Left forelimb (tissue), 1 donor: ENCODE measurements around the gene FAAH.
"Not testable (repeated sequence)": the region's sequence is repeated elsewhere in the genome, so short reads cannot be mapped to it uniquely, and the experiment has no call there.

Experiments used
- DNase-seq: peaks from one replicate; pipeline ENCODE4 v3.0.0-alpha.2; 2018; ENCODE audit warnings: low spot score

The FAAH gene

DNA sequence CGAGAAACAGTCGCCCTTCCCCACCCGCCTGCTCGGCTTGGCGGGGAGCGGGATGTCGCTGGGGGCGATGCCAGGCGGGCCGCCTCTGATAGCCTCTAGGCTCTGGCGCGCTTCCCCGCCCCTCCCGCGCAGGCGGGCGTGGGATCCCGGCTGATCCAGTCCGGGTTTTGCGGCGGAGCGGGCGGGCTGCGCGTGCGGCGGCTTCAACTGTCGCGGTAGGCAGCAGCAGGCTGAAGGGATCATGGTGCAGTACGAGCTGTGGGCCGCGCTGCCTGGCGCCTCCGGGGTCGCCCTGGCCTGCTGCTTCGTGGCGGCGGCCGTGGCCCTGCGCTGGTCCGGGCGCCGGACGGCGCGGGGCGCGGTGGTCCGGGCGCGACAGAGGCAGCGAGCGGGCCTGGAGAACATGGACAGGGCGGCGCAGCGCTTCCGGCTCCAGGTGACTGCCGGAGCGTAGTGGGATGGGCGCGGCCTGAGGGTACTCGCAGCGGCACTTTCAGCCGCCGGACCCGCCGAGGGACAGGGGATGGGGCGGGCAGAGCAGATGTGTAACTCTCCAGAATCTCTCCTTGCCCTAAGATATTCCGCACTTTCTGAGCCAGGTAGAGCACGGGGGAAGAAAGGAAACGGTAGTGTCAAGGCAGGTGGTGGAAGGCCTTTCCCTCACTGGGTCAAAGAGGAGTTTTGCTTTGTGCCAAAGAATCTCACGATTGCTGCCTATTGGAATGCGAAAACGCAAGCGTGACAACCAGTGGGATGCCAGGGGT, at the start of gene FAAH:
FAAH (plus strand) TSS at position 210 of the 764 bp plus-strand sequence; CDS start at position 242, 32 bp downstream.
- peak; percentile 78 for DNase-seq

DNA sequence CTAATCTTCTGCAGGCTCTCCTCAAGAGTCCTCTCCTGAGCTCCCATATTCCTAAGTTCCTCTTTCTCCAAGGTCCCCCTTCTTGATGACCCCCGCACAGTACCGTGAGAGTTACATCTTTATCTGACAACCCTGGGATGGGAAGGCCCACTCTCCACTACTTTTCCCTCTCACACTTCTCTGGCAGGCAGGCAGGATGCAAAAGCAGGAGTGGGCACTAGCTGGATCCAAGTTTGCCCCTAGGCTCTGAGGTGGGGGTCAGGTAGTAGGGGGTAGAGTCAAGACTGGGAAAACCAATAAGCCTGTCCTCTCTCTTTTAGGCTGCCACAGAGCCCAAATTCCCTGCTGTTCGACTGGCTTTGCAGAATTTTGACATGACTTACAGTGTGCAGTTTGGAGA, 49.6 kb upstream of the FAAH start:
- no peak for DNase-seq

DNA sequence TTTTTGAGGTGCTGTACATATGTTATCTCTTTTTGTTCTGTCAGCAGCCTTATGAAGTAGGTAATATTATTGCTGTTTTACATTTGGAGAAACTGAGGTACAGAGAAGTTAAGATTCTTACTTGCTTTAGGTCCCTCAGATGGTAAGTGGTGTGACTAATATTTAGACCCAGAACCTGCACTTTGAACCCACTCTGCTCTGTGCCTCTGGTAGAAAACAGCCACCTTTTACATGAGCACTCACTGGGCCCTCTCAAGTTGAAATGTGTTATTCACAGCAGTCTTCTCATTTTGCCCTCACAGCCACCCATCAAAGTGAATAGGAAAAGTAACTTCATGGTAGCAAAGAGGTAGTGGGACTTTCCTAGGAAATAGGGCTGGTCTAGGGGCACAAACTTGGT, 48.8 kb upstream of the FAAH start:
- no peak for DNase-seq

DNA sequence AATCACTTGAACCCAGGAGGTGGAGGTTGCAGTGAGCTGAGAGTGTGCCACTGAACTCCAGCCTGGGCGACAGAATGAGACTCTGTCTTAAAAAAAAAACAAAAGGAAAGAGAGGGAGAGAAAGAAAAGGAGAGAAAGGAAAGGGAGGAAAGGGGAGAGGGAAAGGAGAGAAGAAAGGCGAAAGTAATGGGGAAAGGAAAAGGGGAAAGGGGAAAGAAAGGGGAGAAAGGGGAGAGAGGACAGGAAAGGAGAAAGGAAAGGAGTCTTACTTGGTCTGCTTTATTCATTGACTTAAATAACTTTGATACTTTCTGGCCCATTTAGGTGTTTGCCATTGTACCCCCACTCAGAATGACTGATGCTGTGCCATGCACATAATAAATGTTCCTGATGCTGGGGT, 41.8 kb upstream of the FAAH start:
- no peak for DNase-seq

DNA sequence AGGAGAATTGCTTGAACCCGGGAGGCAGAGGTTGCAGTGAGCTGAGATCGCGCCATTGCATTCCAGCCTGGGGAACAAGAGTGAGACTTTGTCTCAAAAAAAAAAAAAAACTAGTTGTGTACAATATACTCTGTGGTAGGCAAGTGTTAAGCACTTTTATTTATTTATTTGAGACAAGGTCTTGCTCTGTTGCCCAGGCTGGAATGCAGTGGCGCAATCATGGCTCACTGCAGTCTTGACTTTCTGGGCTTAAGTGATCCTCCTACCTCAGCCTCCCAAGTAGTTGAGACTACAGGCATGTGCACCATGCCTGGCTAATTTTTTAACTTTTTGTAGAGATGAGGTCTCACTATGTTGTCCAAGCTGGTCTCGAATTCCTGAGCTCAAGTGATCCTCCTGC, 38.2 kb upstream of the FAAH start:
- DNase-seq, result not testable (repeated sequence)

DNA sequence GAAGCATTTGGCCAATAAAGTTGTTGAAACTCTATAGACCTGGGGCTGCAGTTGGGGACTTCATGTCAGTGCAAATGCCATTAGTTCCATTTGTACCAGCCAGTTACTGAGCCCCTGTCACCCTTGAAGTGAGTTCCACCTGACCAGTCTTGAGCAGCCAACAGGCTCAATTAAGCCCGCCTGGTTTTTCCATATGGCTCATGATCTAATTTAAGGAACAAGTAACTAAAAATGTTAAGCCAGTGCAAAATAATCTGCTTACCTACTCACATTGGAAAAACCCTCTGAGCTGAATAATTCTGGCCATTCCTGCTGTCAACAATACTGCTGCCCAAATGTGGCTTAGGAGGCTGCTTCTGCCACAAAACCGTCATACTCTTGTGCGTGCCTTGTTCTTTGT, 32.0 kb upstream of the FAAH start:
- no peak for DNase-seq

DNA sequence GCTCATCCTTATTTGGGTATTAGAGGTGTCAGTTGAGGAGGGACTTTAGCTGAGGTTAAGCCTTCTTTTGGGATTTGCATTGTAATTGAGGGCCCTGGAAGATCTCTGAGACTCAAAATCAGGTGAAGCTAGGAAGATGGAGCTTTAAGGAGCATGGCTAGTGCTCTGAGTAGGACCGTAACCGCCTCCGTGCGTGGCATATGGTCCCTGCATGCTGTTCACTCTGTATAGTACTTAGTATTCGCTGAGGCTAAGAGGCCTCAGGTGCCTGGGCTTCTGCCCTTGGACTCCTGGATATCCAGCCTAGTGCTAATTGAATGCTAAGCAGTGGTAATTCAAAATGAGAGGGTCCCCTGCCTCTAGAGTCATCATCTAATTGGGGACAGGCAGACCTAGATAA, 31.0 kb upstream of the FAAH start:
- no peak for DNase-seq

DNA sequence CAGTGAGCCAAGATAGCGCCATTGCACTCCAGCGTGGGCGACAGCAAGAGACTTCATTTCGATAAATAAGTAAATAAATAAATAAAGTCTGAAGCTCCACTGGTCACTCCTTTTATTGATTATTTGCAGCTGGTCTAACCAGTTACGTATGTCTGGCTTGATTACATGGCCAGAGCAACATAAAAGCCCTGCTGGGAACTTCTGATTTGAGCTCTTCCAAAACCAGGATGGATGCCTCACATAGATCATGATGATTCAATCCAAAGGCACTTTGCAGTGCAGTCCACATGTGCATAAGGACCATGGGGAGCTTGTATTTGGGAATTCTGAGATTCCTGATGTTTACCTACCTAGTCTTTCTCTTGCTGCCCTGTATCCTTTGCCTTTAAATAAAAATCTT, 29.5 kb upstream of the FAAH start:
- DNase-seq, result no peak

DNA sequence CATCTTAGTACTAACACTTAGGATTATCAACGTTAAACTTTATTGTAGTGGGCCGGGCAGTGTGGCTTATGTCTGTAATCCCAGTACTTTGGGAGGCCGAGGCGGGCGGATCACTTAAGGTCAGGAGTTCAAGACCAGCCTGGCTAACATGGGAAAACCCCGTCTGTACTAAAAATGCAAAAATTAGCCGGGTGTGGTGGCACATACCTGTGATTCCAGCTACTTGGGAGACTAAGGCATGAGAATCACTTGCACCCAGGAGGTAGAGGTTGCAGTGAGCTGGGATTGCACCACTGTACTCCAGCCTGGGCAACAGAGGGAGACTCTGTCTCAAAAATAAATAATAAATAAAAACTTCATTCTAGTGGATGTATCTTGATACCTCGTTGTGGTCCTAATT, 28.3 kb upstream of the FAAH start:
- DNase-seq, result not testable (repeated sequence)

DNA sequence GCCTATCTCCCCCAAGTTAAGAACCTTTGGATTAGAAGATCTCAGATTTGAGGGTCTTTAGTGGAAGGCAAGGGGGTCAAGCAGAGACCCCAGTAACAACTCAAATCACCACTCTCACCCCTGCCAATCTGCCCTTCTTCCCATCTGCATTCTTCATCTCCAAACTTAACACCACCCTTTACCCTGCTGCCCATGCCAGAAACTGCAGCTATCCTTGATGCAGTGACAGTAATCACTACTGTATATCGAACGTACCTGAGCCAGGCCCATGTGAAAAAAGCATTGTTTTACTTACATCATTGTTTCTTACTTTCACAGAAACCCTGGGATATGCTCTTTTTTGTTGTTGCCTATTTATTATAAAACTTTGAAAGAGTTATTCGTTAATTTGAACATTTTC, 27.0 kb upstream of the FAAH start:
- no peak for DNase-seq

DNA sequence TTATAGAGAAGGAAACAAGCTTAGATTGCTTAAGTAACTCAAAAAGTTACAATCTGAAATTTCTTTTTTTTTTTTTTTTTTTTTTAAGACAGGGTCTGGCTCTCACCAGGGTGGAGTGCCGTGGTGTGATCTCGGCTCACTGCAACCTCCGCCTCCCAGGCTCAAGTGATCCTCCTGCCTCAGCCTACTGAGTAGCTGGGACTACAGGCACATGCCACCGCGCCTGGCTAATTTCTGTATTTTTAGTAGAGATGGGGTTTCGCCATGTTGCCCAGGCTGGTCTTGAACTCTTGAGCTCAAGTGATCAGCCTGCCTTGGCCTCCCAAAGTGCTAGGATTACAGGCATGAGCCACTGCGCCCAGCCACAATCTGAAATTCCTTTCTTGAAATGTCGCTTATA, 26.4 kb upstream of the FAAH start:
- not testable (repeated sequence) for DNase-seq

DNA sequence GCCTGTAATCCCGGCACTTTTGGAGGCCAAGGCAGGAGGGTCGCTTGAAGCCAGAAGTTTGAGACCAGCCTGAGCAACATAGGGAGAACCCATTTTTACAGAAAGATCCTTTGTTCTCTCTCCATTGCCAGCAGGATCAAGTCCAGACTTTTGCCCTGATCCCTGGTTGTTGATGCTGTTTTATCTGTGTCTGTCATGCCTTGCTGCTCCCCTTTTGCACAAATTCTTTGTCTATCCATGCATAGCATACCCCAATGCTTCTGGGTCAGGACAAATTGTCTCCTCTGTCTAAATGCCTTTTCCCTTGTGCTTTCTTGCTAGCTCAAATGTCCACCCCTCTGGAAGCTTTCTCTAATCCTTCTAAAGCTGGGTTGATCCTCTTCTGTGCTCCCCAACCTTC, 25.3 kb upstream of the FAAH start:
- no peak for DNase-seq

DNA sequence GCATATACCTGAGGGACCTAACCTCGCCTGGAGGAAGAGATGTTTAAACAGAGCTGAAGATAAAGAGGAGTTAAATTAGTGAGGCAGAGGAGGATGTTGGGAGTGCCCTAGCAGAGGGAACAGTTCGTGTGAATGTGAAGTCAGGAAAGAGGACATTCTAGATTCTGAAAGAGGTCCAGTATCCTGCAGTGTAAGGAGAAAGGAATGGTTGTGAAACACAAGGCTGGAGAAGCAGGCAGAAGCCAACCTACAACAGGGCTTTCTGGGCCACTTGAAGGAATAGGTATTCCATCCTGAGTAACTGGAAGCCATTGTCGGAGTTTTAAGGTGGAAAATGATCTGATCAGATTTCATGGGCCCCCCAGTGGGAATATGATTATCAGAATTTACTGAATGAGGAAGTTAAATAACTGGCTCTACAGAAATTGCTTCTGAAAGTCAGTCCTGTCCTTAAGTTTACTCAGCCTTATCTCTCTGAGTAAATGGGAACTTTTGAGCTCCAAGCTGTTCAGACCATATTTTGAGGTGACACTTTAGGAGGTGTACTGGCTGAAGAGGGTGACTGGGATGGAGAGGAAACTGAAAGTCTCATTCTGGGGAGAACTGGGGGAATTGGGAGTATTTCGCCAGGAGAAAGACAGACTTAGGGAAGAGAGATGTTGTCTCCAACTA, 24.4 kb upstream of the FAAH start:
- no peak for DNase-seq

DNA sequence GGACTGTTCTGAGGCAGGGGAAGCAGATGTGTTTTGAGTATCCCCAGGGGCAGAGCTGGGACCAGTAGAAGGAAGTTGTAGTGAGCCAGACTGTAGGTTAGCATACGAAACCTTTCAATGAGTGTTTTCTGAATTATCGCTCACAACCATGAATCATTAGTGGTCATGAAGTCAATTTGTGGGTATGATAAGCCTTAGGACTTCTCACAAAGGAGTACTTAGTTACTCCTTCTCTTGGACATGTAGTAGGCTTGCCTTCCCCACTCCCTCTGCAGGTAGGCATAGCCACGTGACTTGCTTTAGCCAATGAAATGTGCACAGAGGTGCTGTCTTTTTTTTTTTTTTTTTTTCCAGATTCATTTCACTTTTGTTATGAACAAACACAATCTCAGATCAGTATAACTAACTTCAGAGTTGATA, 23.9 kb upstream of the FAAH start:
- no peak for DNase-seq

DNA sequence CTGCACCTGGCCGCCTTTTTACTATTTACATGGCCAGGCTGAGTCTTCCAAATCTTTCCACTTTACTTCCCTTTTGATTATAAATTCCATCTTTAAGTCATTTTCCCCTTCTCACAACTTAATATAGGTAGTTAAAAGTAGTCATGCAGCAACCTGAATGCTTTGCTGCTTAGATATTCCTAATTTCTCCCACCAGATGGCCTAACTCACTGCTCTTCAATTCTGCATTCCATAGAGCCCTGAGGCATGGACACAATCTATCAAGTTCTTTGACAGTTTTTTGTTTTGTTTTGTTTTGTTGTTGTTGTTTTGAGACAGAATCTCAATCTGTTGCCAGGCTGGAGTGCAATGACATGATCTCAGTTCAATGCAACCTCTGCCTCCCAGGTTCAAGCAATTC, 21.7 kb upstream of the FAAH start:
- no peak for DNase-seq

DNA sequence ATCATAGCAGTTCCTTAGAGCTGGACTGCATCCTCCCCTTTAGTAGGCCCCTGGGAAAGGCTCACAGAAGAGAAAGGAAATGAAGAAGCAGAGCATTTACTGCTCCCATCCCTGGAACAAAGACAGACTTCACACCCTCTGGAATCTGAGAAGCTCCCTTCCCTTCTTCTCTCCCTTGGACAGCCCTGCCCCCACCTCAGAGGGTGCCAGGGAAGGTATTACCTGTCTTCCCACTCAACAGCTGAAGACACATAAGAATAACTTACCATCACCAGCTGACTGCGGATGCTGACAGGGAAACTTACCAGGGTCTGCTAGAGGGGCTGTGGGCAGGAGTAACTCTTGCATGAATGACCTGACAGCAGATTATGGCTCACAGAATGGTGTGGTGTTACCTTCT, 14.1 kb upstream of the FAAH start:
- DNase-seq, result no peak

DNA sequence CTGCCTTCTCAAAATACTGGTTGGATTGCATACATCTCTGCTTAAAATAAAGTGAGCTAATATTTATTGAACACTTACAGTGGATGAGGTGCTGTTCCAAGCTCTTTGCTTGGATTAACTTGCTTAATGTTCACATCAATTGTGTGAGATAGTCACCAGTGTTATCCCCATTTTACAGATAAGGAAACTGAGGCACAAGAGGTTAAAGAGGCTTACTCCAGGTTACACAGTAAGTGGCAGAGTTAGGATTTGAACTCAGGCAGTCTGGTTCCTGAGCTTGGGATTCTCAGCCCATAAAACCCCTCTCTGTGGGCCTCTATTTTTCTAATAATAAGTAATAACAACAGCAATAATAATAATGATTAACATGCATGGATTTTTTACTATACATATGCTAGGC, 13.6 kb upstream of the FAAH start:
- DNase-seq, result no peak

DNA sequence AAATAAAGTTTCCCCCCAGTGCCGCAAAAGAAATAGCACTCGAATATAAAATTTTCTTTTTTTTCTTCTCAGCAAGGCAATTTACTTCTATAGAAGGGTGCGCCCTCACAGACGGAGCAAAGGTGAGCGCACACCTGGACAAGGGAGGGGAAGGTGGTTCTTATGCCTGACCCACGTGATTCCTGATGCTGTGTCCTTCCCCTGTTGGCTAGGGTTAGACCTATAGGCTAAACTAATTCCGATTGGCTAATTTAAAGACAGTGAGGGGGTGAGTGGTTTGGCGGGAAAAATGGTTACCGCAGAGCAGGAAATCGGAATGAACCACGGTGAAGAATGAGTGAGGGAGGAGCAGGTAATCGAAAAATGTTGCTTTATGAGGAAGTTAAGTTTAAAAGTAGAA, 607 bp upstream of the FAAH start:
- DNase-seq, result no peak

DNA sequence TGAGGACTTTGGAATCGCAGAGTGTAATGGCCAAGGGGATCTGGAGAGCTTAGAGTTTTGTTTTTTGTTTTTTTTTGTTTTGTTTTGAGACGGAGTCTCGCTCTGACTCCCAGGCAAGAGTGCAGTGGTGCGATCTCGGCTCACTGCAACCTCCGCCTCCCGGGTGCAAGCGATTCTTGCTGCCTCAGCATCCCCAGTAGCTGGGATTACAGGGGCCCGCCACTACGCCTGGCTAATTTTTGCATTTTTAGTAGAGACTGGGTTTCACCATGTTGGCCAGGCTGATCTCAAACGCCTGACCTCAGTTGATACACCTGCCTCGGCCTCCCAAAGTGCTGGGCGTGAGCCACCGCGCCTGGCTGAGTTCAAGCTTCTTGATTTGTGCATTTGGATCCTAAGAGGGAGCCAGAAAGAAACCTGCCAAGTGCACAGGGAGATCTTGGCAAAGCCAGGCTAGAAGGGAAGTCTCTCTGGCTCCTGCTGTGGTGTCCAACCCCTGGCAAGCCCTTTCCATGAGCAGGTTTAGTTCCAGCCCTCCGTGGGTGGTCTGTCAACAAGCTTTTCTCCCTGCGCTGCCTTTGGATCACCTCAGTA, 852 bp downstream of the FAAH start:
- DNase-seq, result no peak

DNA sequence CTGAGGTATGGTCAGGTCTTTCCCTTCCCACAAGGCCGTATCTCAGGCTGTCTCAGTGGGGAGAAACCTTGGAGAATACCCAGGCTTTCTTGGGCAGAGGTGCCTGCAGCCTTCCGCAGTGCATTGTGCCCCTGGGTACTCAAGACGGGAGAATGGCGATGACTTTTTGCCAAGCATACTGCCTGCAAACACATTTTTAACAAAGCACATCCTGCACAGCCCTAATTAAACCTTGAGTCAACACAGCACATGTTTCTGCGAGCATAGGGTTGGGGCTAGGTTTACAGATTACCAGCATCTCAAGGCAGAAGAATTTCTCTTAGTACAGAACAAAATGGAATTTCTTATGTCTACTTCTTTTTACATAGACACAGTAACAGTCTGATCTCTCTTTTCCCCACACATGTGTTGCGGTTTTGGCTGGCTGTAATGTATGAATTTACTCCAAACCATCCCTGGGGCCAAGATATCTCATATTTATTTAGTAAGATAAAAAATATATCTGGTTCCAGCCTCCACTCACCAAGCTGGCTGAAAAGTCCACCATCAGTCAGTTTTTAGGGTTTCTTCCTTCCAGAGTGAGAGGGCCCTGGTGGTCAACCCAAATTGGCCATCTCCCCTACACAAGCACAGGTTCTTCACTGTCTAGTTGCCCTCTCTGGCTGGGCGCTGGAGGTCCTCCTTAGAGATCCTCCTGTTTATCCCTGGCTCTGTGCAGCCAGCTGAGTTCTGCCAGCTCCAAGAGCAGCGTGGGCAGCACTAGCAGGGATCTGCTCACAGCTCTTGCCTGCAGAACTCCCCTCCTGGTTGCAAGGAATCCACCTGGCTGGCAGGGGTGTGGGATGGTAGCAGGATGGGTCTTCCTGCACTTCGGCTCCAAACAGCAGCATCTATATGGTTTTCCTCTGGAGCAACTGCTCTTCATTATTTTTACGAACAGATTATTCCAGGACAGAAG, 2.6 kb downstream of the FAAH start:
- no peak for DNase-seq

DNA sequence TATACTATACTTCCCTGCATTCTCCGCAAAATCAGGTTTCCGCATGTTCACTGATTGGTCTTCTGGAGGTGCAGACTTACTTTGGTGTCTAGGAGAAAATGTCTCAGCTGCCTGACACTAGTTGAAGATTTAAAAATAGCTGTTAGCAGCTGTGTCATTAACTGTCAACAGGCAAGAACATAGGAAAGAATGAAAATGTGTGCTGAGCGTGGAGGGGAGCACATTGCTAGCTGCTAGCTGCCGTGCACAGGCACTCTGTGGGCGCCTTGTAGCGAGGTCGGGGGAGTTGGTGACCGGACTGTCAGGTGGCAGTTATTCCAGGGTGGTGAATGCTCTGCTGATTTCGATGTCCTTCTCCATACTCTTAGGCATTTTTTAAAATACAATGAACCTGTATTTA, 5.2 kb downstream of the FAAH start:
- DNase-seq, result no peak

DNA sequence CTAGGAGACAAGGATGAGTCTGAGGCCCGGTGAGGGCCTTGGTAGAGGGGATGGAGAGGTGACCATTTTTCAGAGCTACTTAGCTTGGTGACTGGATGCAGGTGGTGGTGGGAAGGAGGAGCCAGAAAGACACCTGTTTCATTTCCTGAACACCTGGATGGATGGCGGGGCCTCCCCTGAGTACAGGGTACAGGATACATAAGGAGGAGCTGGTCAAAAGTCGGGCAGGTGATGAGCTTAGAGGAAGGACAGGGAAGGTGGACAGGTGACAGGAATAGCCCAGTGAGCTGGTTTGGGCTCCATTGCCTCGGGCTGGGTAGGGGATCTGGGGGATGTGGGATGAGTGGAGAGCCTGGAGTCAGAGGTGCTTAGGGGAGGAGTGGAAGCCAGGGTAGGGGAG, 6.3 kb downstream of the FAAH start:
- no peak for DNase-seq
